Stomach (tissue), 4 donors: ENCODE results near the gene MAPT.

Experiments
- EP300 ChIP-seq: sonication (generic); formaldehyde crosslinking; IDR thresholded peaks from one replicate; pipeline ENCODE4 v1.6.1; 2017; ENCODE audit warnings: antibody characterized with exemption
- POLR2A ChIP-seq, 4 donors: fragments of 450-650 bp; IDR thresholded peaks; one replicate each; pipeline ENCODE4 v1.6.1; 2016; ENCODE audit warnings: antibody characterized with exemption in 4 of 4, control low read depth in 2 of 4, mild to moderate bottlenecking in 1 of 4, moderate library complexity in 1 of 4
- POLR2AphosphoS5 ChIP-seq, 3 donors: sonication (generic); formaldehyde crosslinking; IDR thresholded peaks; one replicate each; pipeline ENCODE4 v1.6.1; 2016; ENCODE audit warnings: antibody characterized with exemption in 3 of 3
- TF ChIP-seq, protein P1 (sequence below), 7 experiments: fragments of 450-650 bp in 4 of 7; fragments of 200-600 bp in 3 of 7; sonication (generic) in 3 of 7; IDR thresholded peaks; one replicate each; pipeline ENCODE4 v1.5.1; 2016 to 2019; ENCODE audit warnings: antibody characterized with exemption in 7 of 7, control low read depth in 2 of 7, mild to moderate bottlenecking in 1 of 7

DNA sequence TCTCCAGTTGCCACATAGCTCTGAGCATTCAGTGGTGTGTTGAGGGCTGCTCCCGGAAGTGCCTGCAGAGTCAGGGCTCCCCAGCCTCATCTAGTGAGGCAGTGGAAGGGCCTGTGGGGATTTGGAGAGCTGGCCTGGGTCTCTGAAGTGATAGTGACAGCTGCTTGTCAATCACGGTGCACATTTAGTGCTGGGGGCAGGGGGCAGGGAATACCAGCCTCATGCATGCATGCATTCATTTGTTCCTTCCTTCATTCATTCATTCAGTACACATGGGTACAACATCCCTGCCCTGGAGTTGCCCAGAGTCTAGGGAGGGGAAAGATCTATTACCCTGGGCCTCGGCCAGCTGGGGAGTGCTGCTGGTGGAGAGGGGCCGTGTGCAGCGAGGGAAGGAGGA is 93.4 kb downstream of the MAPT start:
- TF ChIP-seq, protein P1, sequence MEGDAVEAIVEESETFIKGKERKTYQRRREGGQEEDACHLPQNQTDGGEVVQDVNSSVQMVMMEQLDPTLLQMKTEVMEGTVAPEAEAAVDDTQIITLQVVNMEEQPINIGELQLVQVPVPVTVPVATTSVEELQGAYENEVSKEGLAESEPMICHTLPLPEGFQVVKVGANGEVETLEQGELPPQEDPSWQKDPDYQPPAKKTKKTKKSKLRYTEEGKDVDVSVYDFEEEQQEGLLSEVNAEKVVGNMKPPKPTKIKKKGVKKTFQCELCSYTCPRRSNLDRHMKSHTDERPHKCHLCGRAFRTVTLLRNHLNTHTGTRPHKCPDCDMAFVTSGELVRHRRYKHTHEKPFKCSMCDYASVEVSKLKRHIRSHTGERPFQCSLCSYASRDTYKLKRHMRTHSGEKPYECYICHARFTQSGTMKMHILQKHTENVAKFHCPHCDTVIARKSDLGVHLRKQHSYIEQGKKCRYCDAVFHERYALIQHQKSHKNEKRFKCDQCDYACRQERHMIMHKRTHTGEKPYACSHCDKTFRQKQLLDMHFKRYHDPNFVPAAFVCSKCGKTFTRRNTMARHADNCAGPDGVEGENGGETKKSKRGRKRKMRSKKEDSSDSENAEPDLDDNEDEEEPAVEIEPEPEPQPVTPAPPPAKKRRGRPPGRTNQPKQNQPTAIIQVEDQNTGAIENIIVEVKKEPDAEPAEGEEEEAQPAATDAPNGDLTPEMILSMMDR (IDR thresholded peaks at IDR 0.05), result no peak
- TF ChIP-seq EP300 (no peak), POLR2AphosphoS5 (IDR thresholded peaks at IDR 0.05) (no peak), POLR2A (IDR thresholded peaks at IDR 0.05) (no peak)
